Erythroblast (primary cell): Measurements from ENCODE around the gene NFIX.

Experiments used
- GATA1 ChIP-seq: IDR thresholded peaks from 2 replicates; pipeline ENCODE4 v1.6.1; 2011; ENCODE audit warnings: low read depth, mild to moderate bottlenecking, control low read depth, low read length, moderate library complexity
- POLR2A ChIP-seq: IDR thresholded peaks from 2 replicates; pipeline ENCODE4 v1.6.1; 2011; ENCODE audit warnings: mild to moderate bottlenecking, low read length

GRCh38 chr19:13068085-13068846, 73.0 kb downstream of the NFIX start:
- TF ChIP-seq POLR2A (no peak), GATA1 (no peak)
